DOHH2 (cell line): Measurements from ENCODE around the gene XPA.

ENCODE experiments used
- H3F3A ChIP-seq: fragments of 200-600 bp; sonication (generic), shearing (Covaris generic); 2 replicates; pipeline ENCODE4 v1.6.0; 2016; ENCODE audit warnings: antibody characterized with exemption, mild to moderate bottlenecking; ENCODE audit not compliant: control insufficient read depth, insufficient read depth
- H3K27ac ChIP-seq: fragments of 200-600 bp; sonication (generic); 2 replicates; pipeline ENCODE4 v1.5.1; 2014; ENCODE audit warnings: low read depth, mild to moderate bottlenecking, low read length, moderate library complexity
- H3K27me3 ChIP-seq: fragments of 200-600 bp; sonication (generic); 2 replicates; pipeline ENCODE4 v1.6.1; 2014; ENCODE audit warnings: mild to moderate bottlenecking, low read length, mixed read lengths; ENCODE audit not compliant: control insufficient read depth
- H3K36me3 ChIP-seq: fragments of 200-600 bp; sonication (generic); 2 replicates; pipeline ENCODE4 v1.6.1; 2014; ENCODE audit warnings: mild to moderate bottlenecking, low read length, moderate library complexity, mixed read lengths; ENCODE audit not compliant: control insufficient read depth
- H3K4me1 ChIP-seq: fragments of 200-600 bp; sonication (generic); 2 replicates; pipeline ENCODE4 v1.6.1; 2014; ENCODE audit warnings: mild to moderate bottlenecking, low read length, mixed read lengths; ENCODE audit not compliant: control insufficient read depth
- H3K4me2 ChIP-seq: fragments of 200-600 bp; sonication (generic); 2 replicates; pipeline ENCODE4 v1.6.0; 2014; ENCODE audit warnings: mild to moderate bottlenecking, low read length, moderate library complexity
- H3K4me3 ChIP-seq: fragments of 200-600 bp; sonication (generic); 2 replicates; pipeline ENCODE4 v1.5.1; 2014; ENCODE audit warnings: mild to moderate bottlenecking, low read length, mixed read lengths
- H3K79me2 ChIP-seq: fragments of 200-600 bp; sonication (generic); 2 replicates; pipeline ENCODE4 v1.6.1; 2014; ENCODE audit warnings: mild to moderate bottlenecking, low read length, mixed read lengths; ENCODE audit not compliant: control insufficient read depth
- H3K9me2 ChIP-seq: fragments of 200-600 bp; sonication (generic); replicated peaks from 2 replicates; pipeline ENCODE4 v1.6.1; 2014; ENCODE audit warnings: mild to moderate bottlenecking, low read length, mixed read lengths; ENCODE audit not compliant: control insufficient read depth
- H3K9me3 ChIP-seq: fragments of 200-600 bp; sonication (generic); 2 replicates; pipeline ENCODE4 v1.6.1; 2014; ENCODE audit warnings: antibody characterized with exemption, low read length, mixed read lengths; ENCODE audit not compliant: control insufficient read depth, insufficient read depth
- H4K20me1 ChIP-seq: fragments of 200-600 bp; sonication (generic); 2 replicates; pipeline ENCODE4 v1.6.0; 2014; ENCODE audit warnings: low read depth, mild to moderate bottlenecking, antibody characterized with exemption, low read length, moderate library complexity; ENCODE audit not compliant: control insufficient read depth, insufficient read depth
- CTCF ChIP-seq: fragments of 200-600 bp; sonication (generic); IDR thresholded peaks from one replicate; pipeline ENCODE4 v1.5.1; 2014; ENCODE audit warnings: antibody characterized with exemption, mild to moderate bottlenecking, low read depth, low read length; ENCODE audit not compliant: poor library complexity, severe bottlenecking
- EZH2phosphoT487 ChIP-seq: fragments of 200-600 bp; sonication (generic); IDR thresholded peaks from 2 replicates; pipeline ENCODE4 v1.6.1; 2017; ENCODE audit warnings: borderline replicate concordance, mild to moderate bottlenecking, antibody characterized with exemption, low read length, moderate library complexity, mixed read lengths

XPA gene

GRCh38 chr9:97635026-97635425 is 62.1 kb downstream of the XPA start:
- TF ChIP-seq CTCF = no peak
- TF ChIP-seq EZH2phosphoT487 = no peak
- Histone ChIP-seq H3F3A (peaks cover 3% of the 10 kb centered on the region; the same call in 1 of the 2 replicates), H3K79me2 (peaks cover 92% of the 10 kb centered on the region), H3K4me3 (peak overlapping the region; percentile 90), H3K27me3 (no peaks in the 10 kb centered on the region), H4K20me1 (peaks cover 22% of the 10 kb centered on the region), H3K4me1 (peaks cover 35% of the 10 kb centered on the region), H3K4me2 (peak overlapping the region; percentile 75), H3K9me3 (no peaks in the 10 kb centered on the region), H3K9me2 (no peaks in the 10 kb centered on the region), H3K27ac (no peak overlapping the region), H3K36me3 (peaks cover 53% of the 10 kb centered on the region)

- H3K9me2 ChIP-seq = no peaks in the 10 kb centered on the region
- H3K4me1 ChIP-seq = peaks cover 40% of the 10 kb centered on the region
- peak overlapping the region; percentile 78 for H3K27ac ChIP-seq
- H4K20me1 ChIP-seq = peaks cover 13% of the 10 kb centered on the region; the same call in 1 of the 2 replicates
- H3K79me2 ChIP-seq = peaks cover 92% of the 10 kb centered on the region
- H3K4me3 ChIP-seq = peak overlapping the region; percentile 90
- peaks cover 51% of the 10 kb centered on the region for H3K36me3 ChIP-seq
- TF ChIP-seq EZH2phosphoT487 = no peak
- no peak for TF ChIP-seq CTCF
- H3K9me3 ChIP-seq = no peaks in the 10 kb centered on the region
- peak overlapping the region; percentile 75 for H3K4me2 ChIP-seq
- no peaks in the 10 kb centered on the region for H3K27me3 ChIP-seq
- H3F3A ChIP-seq = peaks cover 3% of the 10 kb centered on the region; the same call in 1 of the 2 replicates
These were observed 63.2 kb downstream of the XPA start for GRCh38 chr9:97633859-97634490.

GRCh38 chr9:97632985-97633858 is 63.9 kb downstream of the XPA start, which contains the start of the genes NCBP1 and TSTD2:
Gene NCBP1 (plus strand): TSS chr9:97633821. CDS start chr9:97633882, 61 bp downstream.
Gene TSTD2 (minus strand): TSS chr9:97633368. CDS start chr9:97627562, 5,806 bp downstream.
- no peaks in the 10 kb centered on the region for H3K27me3 ChIP-seq
- H3K4me3 ChIP-seq = peak within 1 kb of the TSS; percentile 90
- H3F3A ChIP-seq = peaks cover 3% of the 10 kb centered on the region; the same call in 1 of the 2 replicates
- peaks cover 43% of the 10 kb centered on the region for H3K4me1 ChIP-seq
- peak within 1 kb of the TSS; percentile 75 for H3K4me2 ChIP-seq
- TF ChIP-seq EZH2phosphoT487 = no peak
- no peak for TF ChIP-seq CTCF
- no peaks in the 10 kb centered on the region for H3K9me2 ChIP-seq
- peaks cover 90% of the 10 kb centered on the region for H3K79me2 ChIP-seq
- H3K9me3 ChIP-seq = no peaks in the 10 kb centered on the region
- H3K27ac ChIP-seq = peak within 1 kb of the TSS; percentile 78
- peaks cover 49% of the 10 kb centered on the region for H3K36me3 ChIP-seq
- peaks cover 9% of the 10 kb centered on the region; the same call in 1 of the 2 replicates for H4K20me1 ChIP-seq
